Right lobe of liver (tissue), 4 donors: ENCODE data around the gene IQCN.

ENCODE experiments used
- CTCF ChIP-seq, 4 donors: fragments of 200-600 bp in 3 of 4; fragments of 450-650 bp in 1 of 4; IDR thresholded peaks; one replicate each; pipeline versions ENCODE4 v1.5.1 to v1.8.0; 2016 to 2022; ENCODE audit warnings: antibody characterized with exemption in 4 of 4, mild to moderate bottlenecking in 2 of 4
- POLR2A ChIP-seq: fragments of 450-650 bp; IDR thresholded peaks from one replicate; pipeline ENCODE4 v1.6.1; 2017; ENCODE audit warnings: antibody characterized with exemption, mild to moderate bottlenecking
- donor health status: DM: no; HTN: no; CAD: no.
- donor health status: DM: no; HTN: no; CAD: no.
- donor health status: DM: no; HTN: yes; CAD: no.

DNA sequence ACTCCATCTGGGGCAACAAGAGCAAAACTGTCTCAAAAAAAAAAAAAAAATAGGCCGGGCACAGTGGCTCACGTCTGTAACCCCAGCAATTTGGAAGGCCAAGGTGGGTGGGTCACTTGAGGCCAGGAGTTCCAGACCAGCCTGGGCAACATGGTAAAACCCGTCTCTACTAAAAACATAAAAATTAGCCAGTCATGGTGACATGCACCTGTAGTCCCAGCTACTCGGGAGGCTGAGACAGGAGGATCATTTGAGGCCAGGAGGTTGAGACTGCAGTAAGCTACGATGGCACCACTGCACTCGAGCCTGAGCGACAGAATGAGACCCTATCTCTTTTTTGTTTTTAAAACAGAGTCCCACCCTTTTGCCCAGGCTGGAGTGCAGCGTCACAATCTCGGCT, 3.9 kb downstream of the IQCN start:
- TF ChIP-seq CTCF (IDR thresholded peaks at IDR 0.05) (no peak), POLR2A (no peak)
